Left ventricle myocardium inferior (tissue), 1 donor: ENCODE results near the gene GAMT. TPM values are rescaled to one million over a fixed set of nuclear protein-coding genes. Genes with fewer than 3 reads are reported as not detected.
A peak's percentile ranks its signal among the peaks of the same experiment; 100 is the strongest.

Source experiments
- DNase-seq: peaks from one replicate; pipeline ENCODE4 v3.0.0-alpha.2; 2020
- H3K27ac ChIP-seq: fragments of 200-600 bp; replicated peaks from 2 replicates; pipeline ENCODE4 v1.8.0; 2021
- H3K27me3 ChIP-seq: fragments of 200-600 bp; 2 replicates; pipeline ENCODE4 v1.8.0; 2021; ENCODE audit warnings: low read depth
- H3K36me3 ChIP-seq: fragments of 200-600 bp; 2 replicates; pipeline ENCODE4 v1.8.0; 2021
- H3K4me1 ChIP-seq: fragments of 200-600 bp; 2 replicates; pipeline ENCODE4 v1.8.0; 2021
- H3K4me3 ChIP-seq: fragments of 200-600 bp; 2 replicates; pipeline ENCODE4 v1.8.0; 2021; ENCODE audit warnings: mild to moderate bottlenecking, moderate library complexity
- H3K9me3 ChIP-seq: fragments of 200-600 bp; replicated peaks from 2 replicates; pipeline ENCODE4 v1.8.0; 2021
- CTCF ChIP-seq: fragments of 200-600 bp; IDR thresholded peaks from 2 replicates; pipeline ENCODE4 v1.8.0; 2021; ENCODE audit warnings: antibody characterized with exemption, mild to moderate bottlenecking, borderline replicate concordance
- intact Hi-C: fragments of 100-400 bp; cut with micrococcal nuclease; formaldehyde crosslinking; loops from one replicate; pipeline ENCODE4 v1.11.0; 2022
- total RNA-seq: library from RNA; stranded (reverse); fragmentation: NEBNext Ultra II Directional; extraction: Animal tissue kit (Norgen Biotek cat#: 25700); gene quantifications from one replicate; pipeline ENCODE4 v1.2.1, GENCODE V29; 2021
- donor health status: DM: no; HTN: yes; CAD: no; lungs with severe emphysema.

GAMT gene
- total RNA-seq, 1 donor from 2014 or later: 77.0 TPM

- DNase-seq: no peak
- Histone ChIP-seq H3K9me3 (no peaks in the 10 kb centered on the region), H3K36me3 (peaks cover 55% of the 10 kb centered on the region), H3K4me3 (peak overlapping the region; percentile 79), H3K4me1 (peaks cover 34% of the 10 kb centered on the region), H3K27ac (peak overlapping the region; percentile 85), H3K27me3 (no peaks in the 10 kb centered on the region)
- no peak for TF ChIP-seq CTCF
- intact Hi-C loops: no loop called here
Measured at GRCh38 chr19:1438933-1439354, 37.6 kb upstream of the GAMT start.

- Histone ChIP-seq H3K36me3 (peaks cover 62% of the 10 kb centered on the region), H3K27me3 (no peaks in the 10 kb centered on the region), H3K27ac (peak within 1 kb of the TSS; percentile 85), H3K9me3 (no peaks in the 10 kb centered on the region), H3K4me3 (peak within 1 kb of the TSS; percentile 79), H3K4me1 (peaks cover 34% of the 10 kb centered on the region)
- intact Hi-C loops: no loop called here
- DNase-seq: peak; percentile 95
- TF ChIP-seq CTCF: peak; percentile 97
Measured at GRCh38 chr19:1438035-1438932, 36.9 kb upstream of the GAMT start, which contains the start of gene RPS15. Gene RPS15, plus strand, starts transcription at chr19:1438396. Its CDS starts 30 bp downstream, at chr19:1438426.

- Histone ChIP-seq H3K27me3 (no peaks in the 10 kb centered on the region), H3K4me1 (peaks cover 34% of the 10 kb centered on the region), H3K27ac (peak overlapping the region; percentile 85), H3K36me3 (peaks cover 64% of the 10 kb centered on the region), H3K9me3 (no peaks in the 10 kb centered on the region), H3K4me3 (peak overlapping the region; percentile 79)
- intact Hi-C loops: no loop called here
- no peak for DNase-seq
- TF ChIP-seq CTCF: no peak
Measured at GRCh38 chr19:1437609-1438008, 36.3 kb upstream of the GAMT start.

GRCh38 chr19:1435378-1435989 lies 34.1 kb upstream of the GAMT start:
- intact Hi-C loops: no loop called here
- no peaks in the 10 kb centered on the region for H3K9me3 ChIP-seq
- H3K36me3 ChIP-seq: peaks cover 64% of the 10 kb centered on the region
- H3K27me3 ChIP-seq: no peaks in the 10 kb centered on the region
- no peak for DNase-seq
- H3K27ac ChIP-seq: no peak overlapping the region
- no peak for TF ChIP-seq CTCF
- peaks cover 37% of the 10 kb centered on the region for H3K4me1 ChIP-seq
- no peak overlapping the region for H3K4me3 ChIP-seq

GRCh38 chr19:1434577-1435060 lies 33.3 kb upstream of the GAMT start:
- Histone ChIP-seq H3K4me1 (peaks cover 34% of the 10 kb centered on the region), H3K27ac (no peak overlapping the region), H3K36me3 (peaks cover 64% of the 10 kb centered on the region), H3K27me3 (no peaks in the 10 kb centered on the region), H3K4me3 (no peak overlapping the region), H3K9me3 (no peaks in the 10 kb centered on the region)
- intact Hi-C loops: no loop called here
- no peak for DNase-seq
- no peak for TF ChIP-seq CTCF
